Right lobe of liver (tissue), 6 donors: ENCODE data around the gene PLPP7. TPM values are rescaled to one million over a fixed set of nuclear protein-coding genes. Genes with fewer than 3 reads are reported as not detected.

Experiments
- ATAC-seq, 4 donors: fragments of 200-7000 bp; cut with Tn5 transposase; one replicate each; pipeline ENCODE4 v1.9.1; 2020; ENCODE audit warnings: mild to moderate bottlenecking in 4 of 4, moderate library complexity in 4 of 4
- DNase-seq, 3 donors: peaks; one replicate each; pipeline ENCODE4 v3.0.0-alpha.2; 2020
- H3K27ac ChIP-seq, 3 donors: fragments of 200-600 bp; one replicate each; pipeline ENCODE4 v1.8.0; 2022
- H3K27me3 ChIP-seq, 2 donors: fragments of 200-600 bp; one replicate each; pipeline ENCODE4 v1.8.0; 2022
- H3K36me3 ChIP-seq, 4 donors: fragments of 200-600 bp; sonication (generic) in 1 of 4; one replicate each; pipeline versions ENCODE4 v1.5.1 to v1.8.0; 2017 to 2022; ENCODE audit warnings: control low read depth in 1 of 4
- H3K4me1 ChIP-seq, 4 donors: fragments of 200-600 bp; sonication (generic) in 1 of 4; one replicate each; pipeline versions ENCODE4 v1.5.1 to v1.8.0; 2017 to 2022; ENCODE audit warnings: control low read depth in 1 of 4
- H3K4me3 ChIP-seq, 3 donors: fragments of 200-600 bp; one replicate each; pipeline ENCODE4 v1.8.0; 2022
- H3K9me3 ChIP-seq, 4 donors: fragments of 200-600 bp; sonication (generic) in 1 of 4; one replicate each; pipeline versions ENCODE4 v1.5.1 to v1.8.0; 2017 to 2022; ENCODE audit warnings: control low read depth in 1 of 4
- POLR2A ChIP-seq: fragments of 450-650 bp; IDR thresholded peaks from one replicate; pipeline ENCODE4 v1.6.1; 2017; ENCODE audit warnings: antibody characterized with exemption, mild to moderate bottlenecking
- WGBS: methylation state at CpG from one replicate; pipeline ENCODE4 v1.1.6; 2018; ENCODE audit warnings: low coverage, low lambda C conversion rate; ENCODE audit not compliant: insufficient coverage; ENCODE audit errors: missing lambda C conversion rate; 5-methylcytosine and 5-hydroxymethylcytosine counted together
- intact Hi-C, 2 donors: fragments of 100-400 bp; cut with DNase I; formaldehyde crosslinking; loops; one replicate each; pipeline versions ENCODE4 v1.11.2 to v1.14.1; 2022
- total RNA-seq, 6 experiments: library from RNA; depleted of rRNA in 2 of 6; stranded (reverse); fragments of >200 nt in 2 of 6; fragmentation: NEBNext Ultra II Directional in 3 of 6; extraction: Animal tissue kit (Norgen Biotek cat#: 25700) in 3 of 6; gene quantifications; one replicate each; pipeline versions ENCODE4 v1.1.0 to v1.2.4, GENCODE V29; 2016 to 2023
- TF ChIP-seq, protein P1 (sequence below), 4 donors: fragments of 200-600 bp in 3 of 4; fragments of 450-650 bp in 1 of 4; IDR thresholded peaks; one replicate each; pipeline versions ENCODE4 v1.5.1 to v1.8.0; 2016 to 2022; ENCODE audit warnings: antibody characterized with exemption in 4 of 4, mild to moderate bottlenecking in 2 of 4
- donor health status: DM: no; HTN: yes; CAD: no.
- donor health status: DM: no; HTN: no; CAD: no.
- donor health status: DM: no; HTN: no; CAD: no.
- donor health status: DM: no; HTN: yes; CAD: no.
- donor health status: DM: no; HTN: yes; CAD: no.

PLPP7 gene
- total RNA-seq, 6 experiments from 2014 or later: 0.11 to 0.43 (median 0.22) TPM; not detected in 1

DNA sequence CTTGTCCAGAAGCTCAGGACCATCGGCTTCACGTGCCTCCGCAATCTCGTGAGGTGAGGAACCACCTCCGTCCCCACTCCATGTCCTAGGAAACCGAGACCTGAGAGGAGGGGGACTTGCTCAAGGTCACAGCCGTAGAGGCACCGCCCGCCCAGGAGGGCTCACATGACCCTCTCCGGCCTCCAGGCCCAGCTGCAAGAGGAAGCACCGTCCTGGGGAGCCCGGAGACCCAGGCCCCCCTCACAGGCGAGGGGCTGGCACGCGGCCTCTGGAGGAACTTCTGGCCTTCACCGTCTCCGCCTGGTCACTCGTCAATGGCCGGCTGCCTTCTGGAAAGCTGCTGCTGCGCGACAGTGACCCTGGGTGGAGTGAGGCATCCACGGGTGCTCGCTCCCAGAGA, 37.4 kb upstream of the PLPP7 start:
- intact Hi-C loops: no loop called here
- Histone ChIP-seq H3K27ac (peak overlapping the region; percentile 15 to 63 (median 53)), H3K9me3 (no peaks in the 10 kb centered on the region), H3K4me1 (peaks cover 0 to 4% (median 0%) of the 10 kb centered on the region in 4 donors), H3K36me3 (no peaks in the 10 kb centered on the region), H3K27me3 (no peaks in the 10 kb centered on the region), H3K4me3 (peak overlapping the region in 1 of 3 donors; percentile 29)
- ATAC-seq (peak; percentile 8 to 22 (median 16)), DNase-seq (no peak)
- TF ChIP-seq POLR2A: no peak
- TF ChIP-seq, protein P1, sequence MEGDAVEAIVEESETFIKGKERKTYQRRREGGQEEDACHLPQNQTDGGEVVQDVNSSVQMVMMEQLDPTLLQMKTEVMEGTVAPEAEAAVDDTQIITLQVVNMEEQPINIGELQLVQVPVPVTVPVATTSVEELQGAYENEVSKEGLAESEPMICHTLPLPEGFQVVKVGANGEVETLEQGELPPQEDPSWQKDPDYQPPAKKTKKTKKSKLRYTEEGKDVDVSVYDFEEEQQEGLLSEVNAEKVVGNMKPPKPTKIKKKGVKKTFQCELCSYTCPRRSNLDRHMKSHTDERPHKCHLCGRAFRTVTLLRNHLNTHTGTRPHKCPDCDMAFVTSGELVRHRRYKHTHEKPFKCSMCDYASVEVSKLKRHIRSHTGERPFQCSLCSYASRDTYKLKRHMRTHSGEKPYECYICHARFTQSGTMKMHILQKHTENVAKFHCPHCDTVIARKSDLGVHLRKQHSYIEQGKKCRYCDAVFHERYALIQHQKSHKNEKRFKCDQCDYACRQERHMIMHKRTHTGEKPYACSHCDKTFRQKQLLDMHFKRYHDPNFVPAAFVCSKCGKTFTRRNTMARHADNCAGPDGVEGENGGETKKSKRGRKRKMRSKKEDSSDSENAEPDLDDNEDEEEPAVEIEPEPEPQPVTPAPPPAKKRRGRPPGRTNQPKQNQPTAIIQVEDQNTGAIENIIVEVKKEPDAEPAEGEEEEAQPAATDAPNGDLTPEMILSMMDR (IDR thresholded peaks at IDR 0.05): no peak
- WGBS: 64% methylated on average over 6 of the region's 23 CpGs

DNA sequence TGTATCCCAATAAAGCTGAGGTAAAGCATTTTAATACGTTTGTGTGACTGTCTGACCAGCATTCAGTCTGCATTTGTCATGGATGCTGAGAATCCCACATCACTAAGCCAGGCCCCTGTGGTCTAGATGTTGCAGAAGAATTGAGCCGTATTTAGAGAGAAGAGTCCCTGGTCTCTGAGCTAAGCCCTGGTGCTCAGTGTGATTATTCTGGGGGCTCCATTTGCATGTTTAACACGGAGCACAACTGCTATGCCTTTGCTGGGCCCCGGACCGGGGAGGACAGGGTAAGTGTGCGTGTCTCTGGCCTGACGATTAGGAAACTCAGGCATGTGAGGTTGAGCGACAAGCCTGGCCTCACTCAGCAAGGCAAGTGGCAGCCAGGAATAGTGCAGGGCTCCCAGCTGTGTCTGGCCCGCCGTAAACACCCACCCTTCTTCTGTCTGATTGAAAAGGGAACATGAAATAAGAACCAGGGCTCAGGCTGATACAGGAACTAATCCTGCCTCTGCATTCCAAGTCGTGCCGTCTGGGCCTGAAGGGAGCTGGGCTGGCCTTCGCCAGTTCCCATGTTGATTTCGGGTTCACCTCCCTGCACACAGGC, 35.5 kb upstream of the PLPP7 start:
- ATAC-seq (peak; percentile 16 to 39 (median 32)), DNase-seq (no peak)
- no peak overlapping the region for H3K27ac ChIP-seq
- H3K36me3 ChIP-seq: no peaks in the 10 kb centered on the region
- TF ChIP-seq, protein P1 (IDR thresholded peaks at IDR 0.05): no peak
- TF ChIP-seq POLR2A: no peak
- peaks cover 0 to 4% (median 0%) of the 10 kb centered on the region in 4 donors for H3K4me1 ChIP-seq
- H3K27me3 ChIP-seq: no peaks in the 10 kb centered on the region
- H3K9me3 ChIP-seq: no peaks in the 10 kb centered on the region
- WGBS: 72% methylated on average over 5 of the region's 14 CpGs
- no peak overlapping the region for H3K4me3 ChIP-seq
- intact Hi-C loops: no loop called here

DNA sequence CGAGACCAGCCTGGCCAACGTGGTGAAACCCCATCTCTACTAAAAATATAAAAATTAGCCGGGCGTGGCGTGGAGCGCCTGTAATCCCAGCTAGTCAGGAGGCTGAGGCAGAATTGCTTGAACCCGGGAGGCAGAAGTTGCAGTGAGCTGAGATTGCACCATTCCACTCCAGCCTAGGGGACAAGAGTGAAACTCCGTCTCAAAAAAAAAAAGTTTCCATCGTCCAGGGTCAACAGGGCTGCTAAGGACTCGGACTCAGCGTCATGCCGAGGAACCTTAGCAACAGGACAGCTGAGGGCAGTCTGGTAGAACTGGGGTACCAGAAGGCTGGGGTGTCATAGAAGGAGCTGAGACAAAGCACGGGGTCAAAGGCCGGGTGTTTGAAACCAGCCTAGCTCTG, 34.9 kb upstream of the PLPP7 start:
- H3K4me3 ChIP-seq: no peak overlapping the region
- 60% methylated on average over 10 of the region's 14 CpGs for WGBS
- intact Hi-C loops: no loop called here
- DNase-seq (no peak), ATAC-seq (no peak)
- no peaks in the 10 kb centered on the region for H3K27me3 ChIP-seq
- H3K36me3 ChIP-seq: peaks cover 0 to 2% (median 0%) of the 10 kb centered on the region in 4 donors
- no peaks in the 10 kb centered on the region for H3K9me3 ChIP-seq
- H3K4me1 ChIP-seq: peaks cover 0 to 4% (median 0%) of the 10 kb centered on the region in 4 donors
- no peak overlapping the region for H3K27ac ChIP-seq
- TF ChIP-seq, protein P1 (IDR thresholded peaks at IDR 0.05): no peak
- TF ChIP-seq POLR2A: no peak

DNA sequence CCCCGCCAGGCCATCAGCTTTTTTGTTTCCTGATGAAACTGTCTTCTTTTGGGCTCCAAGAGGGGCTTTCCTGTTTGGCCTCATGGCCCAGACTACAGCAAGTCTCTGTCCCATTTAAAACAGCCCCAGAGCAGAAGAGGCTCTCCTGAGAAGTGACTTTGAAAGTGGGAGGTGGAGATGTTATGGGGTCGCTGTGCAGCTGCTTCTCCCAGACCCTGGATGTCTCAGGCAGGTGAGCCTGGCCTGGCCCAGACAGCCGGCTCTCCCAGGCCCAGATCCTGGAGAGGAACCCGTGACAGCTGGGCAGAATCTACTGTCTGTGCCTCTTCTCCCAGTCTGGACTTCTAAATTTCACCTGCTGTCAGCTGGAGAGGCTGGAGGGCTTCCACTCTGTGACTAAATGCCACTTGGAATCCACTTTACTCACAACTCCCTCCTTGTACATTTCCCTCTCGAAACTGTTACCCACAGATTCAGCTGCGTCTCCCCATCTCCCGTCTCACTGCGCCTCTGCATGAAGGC, 33.8 kb upstream of the PLPP7 start:
- H3K27ac ChIP-seq: peak overlapping the region; percentile 26 to 43 (median 40)
- TF ChIP-seq POLR2A: no peak
- TF ChIP-seq, protein P1 (IDR thresholded peaks at IDR 0.05): no peak
- 36% methylated on average over 3 of the region's 8 CpGs for WGBS
- peak in 1 of 3 donors; percentile 50 for DNase-seq
- intact Hi-C loops: no loop called here
- peaks cover 0 to 6% (median 0%) of the 10 kb centered on the region in 4 donors for H3K36me3 ChIP-seq
- H3K27me3 ChIP-seq: no peaks in the 10 kb centered on the region
- no peak overlapping the region for H3K4me3 ChIP-seq
- peaks cover 0 to 4% (median 0%) of the 10 kb centered on the region in 4 donors for H3K4me1 ChIP-seq
- ATAC-seq: no peak
- no peaks in the 10 kb centered on the region for H3K9me3 ChIP-seq
